ENCODE measurements around the gene FER1L5. TPM values are rescaled to one million over a fixed set of nuclear protein-coding genes. Genes with fewer than 3 reads are reported as not detected.

FER1L5 gene
- total RNA-seq, 2 donors from 2014 or later = 0.59 to 2.3 TPM

GRCh38 chr2:96656540-96656939, 14.0 kb downstream of the FER1L5 start:
- intact Hi-C loops (cut with DNase I) = no loop called here

GRCh38 chr2:96661324-96661723, 18.8 kb downstream of the FER1L5 start:
- TF ChIP-seq POLR2AphosphoS5 (IDR thresholded peaks at IDR 0.05) (no peak), POLR2A (IDR thresholded peaks at IDR 0.05) (no peak)
- TF ChIP-seq, protein P1, sequence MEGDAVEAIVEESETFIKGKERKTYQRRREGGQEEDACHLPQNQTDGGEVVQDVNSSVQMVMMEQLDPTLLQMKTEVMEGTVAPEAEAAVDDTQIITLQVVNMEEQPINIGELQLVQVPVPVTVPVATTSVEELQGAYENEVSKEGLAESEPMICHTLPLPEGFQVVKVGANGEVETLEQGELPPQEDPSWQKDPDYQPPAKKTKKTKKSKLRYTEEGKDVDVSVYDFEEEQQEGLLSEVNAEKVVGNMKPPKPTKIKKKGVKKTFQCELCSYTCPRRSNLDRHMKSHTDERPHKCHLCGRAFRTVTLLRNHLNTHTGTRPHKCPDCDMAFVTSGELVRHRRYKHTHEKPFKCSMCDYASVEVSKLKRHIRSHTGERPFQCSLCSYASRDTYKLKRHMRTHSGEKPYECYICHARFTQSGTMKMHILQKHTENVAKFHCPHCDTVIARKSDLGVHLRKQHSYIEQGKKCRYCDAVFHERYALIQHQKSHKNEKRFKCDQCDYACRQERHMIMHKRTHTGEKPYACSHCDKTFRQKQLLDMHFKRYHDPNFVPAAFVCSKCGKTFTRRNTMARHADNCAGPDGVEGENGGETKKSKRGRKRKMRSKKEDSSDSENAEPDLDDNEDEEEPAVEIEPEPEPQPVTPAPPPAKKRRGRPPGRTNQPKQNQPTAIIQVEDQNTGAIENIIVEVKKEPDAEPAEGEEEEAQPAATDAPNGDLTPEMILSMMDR (IDR thresholded peaks at IDR 0.05) = no peak
- Histone ChIP-seq H3K27me3 (replicated peaks; ENCODE audit: insufficient read depth) (no peaks in the 10 kb centered on the region), H3K36me3 (no peaks in the 10 kb centered on the region), H3K4me1 (replicated peaks) (no peaks in the 10 kb centered on the region), H3K9me3 (no peaks in the 10 kb centered on the region), H3K27ac (no peak overlapping the region), H3K4me3 (no peak overlapping the region)
- WGBS = 92% methylated on average over 6 of the region's 6 CpGs
- no peak for DNase-seq (ENCODE audit: low spot score)
- intact Hi-C loops (cut with DNase I) = no loop called here

More at GRCh38 chr2:96656540-96656939, 14.0 kb downstream of the FER1L5 start:
- no peak overlapping the region for H3K27ac ChIP-seq
- DNase-seq (ENCODE audit: low spot score) = no peak
- no peak overlapping the region for H3K4me3 ChIP-seq
- no peaks in the 10 kb centered on the region for H3K9me3 ChIP-seq
- H3K4me1 ChIP-seq (replicated peaks) = no peaks in the 10 kb centered on the region
- no peaks in the 10 kb centered on the region for H3K27me3 ChIP-seq (replicated peaks; ENCODE audit: insufficient read depth)
- H3K36me3 ChIP-seq = no peaks in the 10 kb centered on the region
- TF ChIP-seq POLR2A (IDR thresholded peaks at IDR 0.05) = no peak
- TF ChIP-seq POLR2AphosphoS5 (IDR thresholded peaks at IDR 0.05) = no peak
- TF ChIP-seq, protein P1 (IDR thresholded peaks at IDR 0.05) = no peak

GRCh38 chr2:96662360-96662759, 19.8 kb downstream of the FER1L5 start:
- no peak for DNase-seq (ENCODE audit: low spot score)
- no peaks in the 10 kb centered on the region for H3K36me3 ChIP-seq
- 94% methylated on average over 9 of the region's 9 CpGs for WGBS
- no peaks in the 10 kb centered on the region for H3K27me3 ChIP-seq (replicated peaks; ENCODE audit: insufficient read depth)
- H3K27ac ChIP-seq = no peak overlapping the region
- TF ChIP-seq POLR2AphosphoS5 (IDR thresholded peaks at IDR 0.05) = no peak
- TF ChIP-seq, protein P1 (IDR thresholded peaks at IDR 0.05) = no peak
- TF ChIP-seq POLR2A (IDR thresholded peaks at IDR 0.05) = no peak
- intact Hi-C loops (cut with DNase I) = no loop called here
- H3K4me3 ChIP-seq = no peak overlapping the region
- no peaks in the 10 kb centered on the region for H3K9me3 ChIP-seq
- H3K4me1 ChIP-seq (replicated peaks) = no peaks in the 10 kb centered on the region

DNA sequence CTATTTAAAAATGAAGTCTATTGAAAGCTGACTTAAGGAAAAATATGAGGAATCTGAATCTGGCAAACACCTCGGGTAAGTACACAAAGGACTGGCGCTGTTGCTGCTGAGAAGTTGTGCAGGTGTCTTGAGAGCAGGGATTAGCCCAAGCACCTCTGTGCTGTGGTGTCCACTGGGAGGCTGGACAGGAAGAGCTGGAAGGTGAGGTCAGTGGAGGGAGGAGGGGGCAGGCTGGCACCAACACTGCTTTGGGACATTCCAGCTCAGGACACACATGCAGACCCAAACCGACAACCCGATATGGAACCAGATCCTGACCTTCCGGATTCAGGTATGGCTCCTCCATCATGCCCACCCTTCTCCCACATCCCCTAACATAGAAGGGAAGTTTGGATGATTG, 20.6 kb downstream of the FER1L5 start:
- H3K27ac ChIP-seq = no peak overlapping the region
- no peaks in the 10 kb centered on the region for H3K4me1 ChIP-seq (replicated peaks)
- H3K27me3 ChIP-seq (replicated peaks; ENCODE audit: insufficient read depth) = no peaks in the 10 kb centered on the region
- no peaks in the 10 kb centered on the region for H3K36me3 ChIP-seq
- DNase-seq (ENCODE audit: low spot score) = no peak
- intact Hi-C loops (cut with DNase I) = no loop called here
- WGBS = 61% methylated on average over 5 of the region's 5 CpGs
- H3K4me3 ChIP-seq = no peak overlapping the region
- TF ChIP-seq, protein P1 (IDR thresholded peaks at IDR 0.05) = no peak
- TF ChIP-seq POLR2A (IDR thresholded peaks at IDR 0.05) (no peak), POLR2AphosphoS5 (IDR thresholded peaks at IDR 0.05) (no peak)
- no peaks in the 10 kb centered on the region for H3K9me3 ChIP-seq

DNA sequence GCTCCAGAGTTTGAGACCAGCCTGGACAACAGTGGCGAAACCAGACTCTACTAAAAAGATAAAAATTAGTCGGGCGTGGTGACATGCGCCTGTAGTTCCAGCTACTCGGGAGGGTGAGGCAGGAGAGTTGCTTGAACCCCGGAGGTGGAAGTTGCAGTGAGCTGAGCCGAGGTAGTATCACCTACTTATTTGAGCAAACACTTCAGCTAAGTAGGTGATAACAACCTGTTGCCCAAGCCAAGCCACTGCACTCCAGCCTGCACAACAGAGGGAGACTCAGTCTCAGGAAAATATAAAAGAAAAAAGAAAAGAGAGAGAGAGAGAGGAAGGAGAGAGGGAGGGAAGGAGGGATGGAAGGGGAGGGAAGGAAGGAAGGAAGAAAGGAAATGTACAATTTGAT, 21.3 kb downstream of the FER1L5 start:
- TF ChIP-seq, protein P1 (IDR thresholded peaks at IDR 0.05) = no peak
- no peak for TF ChIP-seq POLR2AphosphoS5 (IDR thresholded peaks at IDR 0.05)
- TF ChIP-seq POLR2A (IDR thresholded peaks at IDR 0.05) = no peak
- intact Hi-C loops (cut with DNase I) = loop anchor here (2.0 kb wide), 1 partner anchor 25 kb away; the partner anchor contains the start of gene KANSL3
- Histone ChIP-seq H3K4me1 (replicated peaks) (no peaks in the 10 kb centered on the region), H3K36me3 (no peaks in the 10 kb centered on the region), H3K27ac (no peak overlapping the region), H3K9me3 (no peaks in the 10 kb centered on the region), H3K4me3 (no peak overlapping the region), H3K27me3 (replicated peaks; ENCODE audit: insufficient read depth) (no peaks in the 10 kb centered on the region)
- DNase-seq (ENCODE audit: low spot score) = no peak
- 79% methylated on average over 7 of the region's 7 CpGs for WGBS
